Measurements from ENCODE around the gene LRP6.

- no peak for TF ChIP-seq CTCF (IDR thresholded peaks at IDR 0.05; ENCODE audit: insufficient read depth, low read depth, low read length)
- no peak for TF ChIP-seq EZH2 (IDR thresholded peaks at IDR 0.05; ENCODE audit: insufficient read depth, low read length)
Measured at GRCh38 chr12:12181511-12181910, 85.3 kb downstream of the LRP6 start.

Measured in astrocyte (in vitro differentiated cells and primary cell).